HG03095 (cell line): ENCODE measurements around the gene INPP5A.

Source experiments
- ATAC-seq: cut with Tn5 transposase; IDR thresholded peaks from one replicate; pipeline ENCODE4 v1.9.1; 2021; ENCODE audit warnings: moderate library complexity; ENCODE audit not compliant: unreplicated experiment

Gene INPP5A

DNA sequence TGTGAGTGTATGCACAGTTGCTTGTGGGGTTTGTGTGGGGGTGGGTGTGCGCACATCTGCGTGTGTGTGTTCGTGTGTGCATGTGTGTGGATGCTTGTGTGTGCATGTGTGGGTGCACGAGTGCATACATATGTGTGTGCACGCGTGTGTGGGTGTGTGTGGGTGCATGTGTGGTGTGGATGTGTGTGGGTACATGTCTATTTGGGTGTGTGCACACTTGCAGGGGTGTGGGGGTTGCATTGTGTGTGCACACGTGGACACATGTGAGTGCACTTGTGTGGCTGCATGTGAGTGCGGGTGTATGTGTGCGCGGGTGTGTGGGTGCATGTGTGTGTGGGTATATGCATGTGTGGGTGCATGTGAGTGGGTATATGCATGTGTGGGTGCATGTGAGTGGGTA, 174.7 kb downstream of the INPP5A start:
- no peak for ATAC-seq

DNA sequence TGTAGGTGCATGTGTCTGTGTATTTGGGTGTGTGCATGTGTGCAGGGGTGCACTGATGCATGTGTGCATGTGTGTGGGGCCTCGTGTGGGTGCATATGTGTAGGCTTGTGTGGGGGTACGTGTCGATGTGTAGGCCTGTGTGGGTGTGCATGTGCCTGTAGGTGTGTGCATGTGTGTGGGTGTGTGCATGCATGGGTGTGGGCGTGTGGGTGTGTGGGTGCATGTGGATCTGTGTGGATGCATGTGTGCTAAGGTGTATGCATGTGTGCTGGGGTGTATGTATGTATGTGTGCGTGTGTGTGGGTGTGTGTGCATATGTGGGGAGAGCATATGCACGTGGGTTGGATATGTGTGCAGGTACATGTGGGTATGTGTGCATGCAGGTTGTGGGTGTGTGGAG, 175.2 kb downstream of the INPP5A start:
- no peak for ATAC-seq

DNA sequence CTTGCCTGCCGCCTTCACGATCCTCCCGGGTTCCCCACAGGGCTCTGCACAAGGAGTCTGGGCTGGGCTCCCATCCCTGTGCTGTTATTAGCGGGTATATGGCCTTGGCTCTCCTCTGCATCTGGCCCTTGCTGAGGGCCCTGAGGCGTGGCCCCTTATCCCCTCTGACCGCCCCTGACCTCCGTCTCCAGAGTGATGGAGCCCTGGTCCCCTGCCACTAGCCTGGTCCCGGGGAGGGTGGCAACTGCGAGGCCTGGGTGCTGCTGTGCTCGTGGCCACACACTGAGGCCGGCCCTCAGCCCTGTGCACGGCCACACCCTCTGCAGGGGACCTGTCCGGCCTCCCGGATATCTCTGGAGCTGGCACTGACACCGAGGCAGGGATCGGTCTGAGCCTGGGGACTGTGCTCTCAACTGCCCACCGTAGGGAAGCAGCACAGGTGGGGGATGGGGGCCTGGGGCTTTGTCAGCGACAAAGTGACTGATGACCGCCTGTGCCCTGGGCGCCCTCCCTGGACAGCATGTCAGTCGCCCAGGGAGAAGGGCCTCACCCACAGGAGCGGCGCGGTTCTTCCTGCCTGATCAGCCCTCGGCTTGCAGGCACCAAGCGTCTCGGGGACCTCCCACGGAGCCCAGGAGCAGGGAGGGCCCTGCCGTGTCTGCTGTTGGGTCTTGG, 176.0 kb downstream of the INPP5A start:
- no peak for ATAC-seq

DNA sequence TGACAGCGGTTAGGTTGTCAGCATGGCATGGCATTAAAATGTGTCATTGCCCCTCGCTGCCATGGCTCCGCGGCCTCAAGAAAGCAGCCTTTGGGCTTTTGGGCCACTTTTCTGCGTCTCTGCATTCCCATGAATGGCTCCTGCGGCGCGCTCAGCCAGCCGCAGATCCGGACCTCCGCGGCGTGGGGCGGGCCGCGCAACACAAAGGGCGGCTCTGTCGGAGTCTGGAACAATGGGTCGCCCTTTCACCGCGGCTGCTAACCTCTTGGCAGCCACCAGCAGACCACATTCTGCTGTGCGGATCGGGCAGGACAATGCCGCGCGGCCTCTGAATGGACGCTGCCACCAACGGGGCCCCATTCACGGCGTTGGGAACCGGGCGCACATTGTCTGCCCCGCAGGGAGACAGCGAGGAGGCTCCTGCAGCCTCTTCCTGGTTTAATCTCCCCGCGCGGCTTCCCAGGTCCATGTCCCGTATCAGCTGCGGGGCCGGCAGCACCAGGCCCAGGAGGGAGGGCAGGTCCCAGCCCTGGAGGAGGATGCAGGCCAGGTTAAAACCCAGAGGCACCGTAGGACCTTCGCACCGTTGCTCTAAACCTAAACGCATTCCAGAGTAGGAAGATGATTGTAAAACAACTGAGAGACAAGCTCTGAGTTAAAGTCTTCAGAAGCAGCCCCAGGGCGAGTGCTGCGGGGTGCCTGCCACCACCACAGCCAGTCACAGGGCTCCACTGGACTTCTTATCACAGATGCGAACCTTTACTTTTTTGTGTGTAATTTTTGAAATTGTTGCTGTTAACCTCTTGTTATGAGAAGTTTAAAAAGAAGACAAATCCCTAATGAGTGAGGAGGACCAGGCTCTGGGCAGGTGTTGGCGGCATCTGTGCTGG, 176.8 kb downstream of the INPP5A start:
- ATAC-seq = no peak

DNA sequence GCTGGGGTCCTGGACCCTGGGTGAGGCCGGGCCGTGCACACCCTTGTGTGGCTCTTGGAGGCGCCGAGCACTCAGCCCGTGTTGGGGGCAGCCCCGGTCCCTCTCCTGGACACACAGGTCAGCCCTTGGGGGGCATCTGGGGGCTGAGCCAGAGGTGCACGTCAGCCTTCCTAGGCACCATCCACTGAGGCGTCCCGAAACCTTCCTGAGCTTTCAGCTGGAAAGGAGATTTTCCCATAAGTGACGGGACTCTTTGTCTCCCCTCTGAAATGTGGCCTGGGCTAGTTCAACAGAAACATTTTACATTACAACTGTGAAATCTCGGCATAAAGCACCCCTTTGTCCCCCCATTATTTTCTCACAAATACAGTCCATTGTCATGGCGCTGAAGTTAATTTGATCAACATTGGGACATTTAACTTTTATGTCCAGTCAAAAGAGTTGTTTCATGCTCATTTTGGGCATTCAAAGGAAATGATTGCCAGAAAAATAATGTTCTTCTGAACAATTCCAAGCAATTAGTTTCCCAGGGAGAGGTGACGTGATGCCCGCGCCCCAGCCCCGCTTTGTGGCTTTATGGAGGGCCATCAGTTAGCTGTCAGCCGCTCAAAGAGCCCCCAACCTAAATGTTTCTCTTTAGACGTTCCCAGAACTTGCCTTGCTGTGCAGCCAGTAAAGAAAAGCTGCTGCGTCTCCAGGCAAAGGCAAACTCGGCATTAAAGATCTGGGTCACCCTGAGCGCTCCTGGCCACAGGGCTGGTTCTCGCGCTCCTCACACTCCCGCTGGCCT, 177.6 kb downstream of the INPP5A start:
- no peak for ATAC-seq

DNA sequence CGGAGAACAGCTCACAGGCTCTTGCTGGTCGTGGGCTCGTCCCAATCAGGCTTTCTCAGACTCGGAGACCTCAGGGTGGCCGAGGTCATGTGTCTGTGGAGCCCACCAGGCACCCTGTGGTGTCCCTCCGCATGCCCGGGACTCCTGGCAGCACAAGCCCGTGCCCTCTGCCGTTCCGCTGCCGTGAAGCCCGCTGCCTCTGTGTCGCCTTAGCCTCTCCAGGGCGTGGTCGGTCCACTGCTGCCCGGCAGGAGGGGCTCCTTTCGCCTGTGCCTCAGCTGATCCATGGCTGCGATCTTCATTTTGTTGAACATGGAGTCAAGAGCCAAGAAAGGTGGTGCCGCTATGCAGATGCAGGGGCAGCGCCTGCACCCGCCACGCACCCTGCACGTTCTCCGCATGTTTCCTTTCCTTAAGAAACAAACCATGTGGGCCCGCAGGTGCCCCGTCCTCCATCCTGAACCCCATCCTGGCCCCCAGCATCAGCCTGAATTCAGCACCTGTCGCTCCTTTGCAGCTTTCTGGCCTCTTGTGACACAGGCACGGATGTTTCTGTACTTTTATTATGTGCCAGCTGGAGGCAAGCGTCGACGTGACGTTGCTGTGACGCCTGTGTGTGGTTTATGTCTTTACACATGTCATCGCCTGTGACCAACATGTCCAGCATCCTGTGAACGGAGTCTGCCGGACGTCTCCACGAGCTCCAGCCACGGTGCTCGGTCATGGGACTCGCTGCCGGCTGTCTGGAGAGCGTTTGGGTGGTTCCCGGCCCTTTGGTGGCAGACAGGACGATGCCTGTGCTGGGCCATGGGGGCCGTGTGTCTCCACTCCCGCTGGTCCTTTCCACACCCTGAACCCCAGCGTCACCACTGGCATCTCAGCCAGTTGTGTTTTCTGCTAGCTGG, 178.4 kb downstream of the INPP5A start:
- no peak for ATAC-seq

DNA sequence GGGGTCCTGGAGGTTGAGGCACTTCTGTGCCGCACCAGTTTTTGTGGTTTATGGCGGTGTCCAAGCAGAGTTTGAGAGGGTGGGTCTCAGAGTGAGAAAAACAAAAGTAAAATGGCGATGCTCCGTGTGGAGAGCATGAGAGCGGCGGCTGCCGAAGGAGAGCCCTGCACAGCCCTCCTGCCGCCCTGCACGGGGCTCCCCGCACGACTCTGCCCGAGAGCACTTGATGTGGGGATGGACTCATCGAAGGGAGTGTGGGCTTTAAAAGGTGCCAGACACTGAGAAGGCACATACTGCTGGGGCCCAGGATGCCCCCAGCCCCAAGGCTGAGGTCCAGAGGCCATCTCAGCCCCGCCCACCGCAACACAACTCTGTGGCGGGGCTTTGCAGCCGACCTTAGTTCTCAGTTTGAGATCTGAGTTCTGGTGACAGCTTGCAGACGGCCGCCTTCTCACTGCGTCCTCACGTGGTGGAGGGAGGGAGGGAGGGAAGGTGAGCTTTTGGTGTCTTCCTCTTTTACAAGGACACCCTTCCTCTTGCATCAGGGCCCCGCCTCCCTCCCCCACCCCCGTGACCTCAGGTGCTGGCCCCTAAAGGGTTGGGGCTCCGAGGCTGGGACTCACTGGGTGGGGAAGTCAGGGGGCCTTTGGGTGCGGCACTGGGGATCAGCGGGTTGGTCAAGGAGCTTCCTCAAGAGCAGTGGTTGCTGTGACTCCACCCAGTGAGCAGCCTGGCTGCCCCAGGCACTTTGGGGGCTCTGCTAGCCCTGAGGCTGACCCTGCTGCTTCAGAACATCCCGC, 179.3 kb downstream of the INPP5A start:
- no peak for ATAC-seq

DNA sequence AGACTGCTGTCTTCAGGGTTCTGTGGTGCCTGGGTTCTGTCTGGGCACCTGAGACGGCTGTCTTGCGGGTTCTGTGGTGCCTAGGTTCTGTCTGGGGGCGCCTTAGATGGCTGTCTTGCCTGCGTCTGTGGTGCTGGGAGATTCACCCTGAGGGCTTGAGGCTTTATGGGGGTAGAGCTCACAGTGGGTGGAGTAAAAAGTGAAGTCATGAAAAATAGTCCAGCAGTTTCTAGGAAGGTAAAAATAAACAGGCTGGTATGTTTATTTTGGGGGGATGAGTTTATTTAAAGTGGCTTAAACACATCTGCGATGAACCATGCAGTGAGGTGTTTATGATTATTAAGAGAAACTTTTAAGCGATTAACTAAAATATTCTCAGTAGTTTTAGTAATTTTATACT, 184.1 kb downstream of the INPP5A start:
- no peak for ATAC-seq

DNA sequence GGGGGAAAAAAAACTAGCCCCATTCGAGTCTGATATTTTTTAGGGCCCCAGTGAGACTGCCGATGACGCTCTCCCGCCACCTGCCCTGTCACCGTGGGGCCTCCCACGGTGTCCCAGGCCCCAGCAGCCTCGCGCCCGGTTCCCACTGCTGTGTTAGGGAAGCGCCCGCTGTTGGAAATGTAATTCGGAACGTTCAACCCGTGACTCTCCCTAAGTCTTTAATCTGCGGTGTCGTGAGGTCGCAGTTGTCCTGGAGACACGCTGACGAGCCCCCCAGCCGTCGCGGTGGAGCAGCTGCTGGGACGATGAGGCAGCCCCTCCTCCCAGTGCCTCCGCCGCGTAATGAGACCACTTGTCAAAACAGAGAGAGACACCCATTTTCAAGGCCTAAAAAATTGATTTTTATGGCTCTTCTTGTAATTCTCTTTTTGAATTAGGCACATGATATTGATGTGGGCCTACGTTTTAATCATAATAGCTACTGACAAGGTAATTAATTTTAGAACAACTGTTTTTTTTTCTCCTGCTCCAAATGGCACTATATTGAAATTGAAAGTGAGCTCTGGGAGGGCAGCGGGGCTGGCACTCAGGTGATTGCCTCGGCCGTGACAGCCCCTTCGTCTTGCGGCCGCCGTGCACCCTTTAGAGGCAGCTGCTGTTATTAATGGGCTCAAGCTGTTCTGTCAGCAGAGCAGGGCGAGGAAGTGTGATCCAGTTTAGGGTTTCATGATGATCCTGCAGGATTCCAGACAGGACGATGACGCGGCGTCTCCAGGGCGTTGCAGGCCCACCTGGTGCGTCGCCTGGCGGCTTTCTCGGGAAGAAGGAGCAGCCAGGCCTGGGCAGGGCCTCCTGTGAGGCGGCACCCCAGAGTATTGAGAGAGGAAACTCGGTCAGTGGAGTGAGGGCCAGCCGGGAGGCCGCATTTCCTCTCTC, 185.1 kb downstream of the INPP5A start:
- ATAC-seq = no peak

DNA sequence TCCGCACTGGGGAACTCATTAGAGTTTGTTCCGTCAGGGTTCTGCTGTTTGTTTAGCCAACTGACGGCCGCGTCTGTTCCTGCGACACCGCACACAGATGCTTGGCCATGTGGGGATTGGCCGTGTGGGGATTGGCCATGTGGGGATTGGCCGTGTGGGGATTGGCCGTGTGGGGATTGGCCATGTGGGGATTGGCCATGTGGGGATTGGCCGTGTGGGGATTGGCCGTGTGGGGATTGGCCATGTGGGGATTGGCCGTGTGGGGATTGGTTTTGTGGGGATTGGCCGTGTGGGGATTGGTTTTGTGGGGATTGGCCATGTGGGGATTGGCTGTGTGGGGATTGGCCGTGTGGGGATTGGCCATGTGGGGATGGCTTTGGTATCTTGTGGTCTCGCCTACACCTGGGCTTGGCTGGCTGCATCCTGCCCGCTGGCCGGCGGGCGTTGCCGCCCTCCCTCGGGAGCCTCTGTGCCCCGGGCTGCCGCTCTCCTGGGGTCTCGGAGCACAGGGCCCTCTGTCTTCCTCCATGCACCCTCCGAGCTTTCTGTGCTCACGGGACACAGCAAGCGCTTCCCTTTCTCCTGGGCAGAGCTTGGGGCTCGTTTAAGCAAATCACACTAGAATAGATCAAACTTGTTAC, 185.9 kb downstream of the INPP5A start:
- no peak for ATAC-seq

DNA sequence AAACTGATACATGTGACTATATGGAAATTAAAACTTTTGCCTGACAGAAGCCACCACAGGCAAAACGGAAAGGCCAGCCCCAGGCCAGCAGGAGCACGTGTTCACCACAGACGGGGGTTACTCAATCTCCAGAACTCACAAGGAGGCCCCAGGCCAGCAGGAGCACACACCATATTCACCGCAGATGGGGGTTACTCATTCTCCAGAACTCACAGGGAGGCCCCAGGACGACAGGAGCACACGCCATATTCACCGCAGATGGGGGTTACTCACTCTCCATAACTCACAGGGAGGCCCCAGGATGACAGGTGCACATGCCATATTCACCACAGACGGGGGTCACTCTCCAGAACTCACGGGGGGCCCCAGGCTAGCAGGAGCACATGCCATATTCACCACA, 186.9 kb downstream of the INPP5A start:
- ATAC-seq = no peak

DNA sequence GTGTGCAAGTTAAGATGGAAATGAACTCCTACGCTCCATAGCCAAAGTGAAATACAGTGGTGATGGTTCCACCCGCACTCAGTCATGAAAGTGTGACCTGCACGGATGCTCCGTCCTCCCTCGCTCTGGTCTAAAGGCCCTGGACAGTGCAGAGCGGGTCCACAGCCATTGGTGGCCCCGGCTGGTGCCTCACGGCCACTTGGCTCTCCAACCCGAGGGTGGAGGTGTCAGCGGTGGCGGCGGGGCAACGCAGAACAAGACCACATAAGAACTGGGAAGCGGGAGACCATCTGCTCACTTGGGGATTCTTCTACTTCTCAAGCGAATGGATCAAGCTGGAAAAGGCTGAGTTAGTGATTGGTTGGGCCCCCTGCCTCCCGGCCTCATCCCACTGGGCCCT, 187.6 kb downstream of the INPP5A start:
- ATAC-seq = no peak

DNA sequence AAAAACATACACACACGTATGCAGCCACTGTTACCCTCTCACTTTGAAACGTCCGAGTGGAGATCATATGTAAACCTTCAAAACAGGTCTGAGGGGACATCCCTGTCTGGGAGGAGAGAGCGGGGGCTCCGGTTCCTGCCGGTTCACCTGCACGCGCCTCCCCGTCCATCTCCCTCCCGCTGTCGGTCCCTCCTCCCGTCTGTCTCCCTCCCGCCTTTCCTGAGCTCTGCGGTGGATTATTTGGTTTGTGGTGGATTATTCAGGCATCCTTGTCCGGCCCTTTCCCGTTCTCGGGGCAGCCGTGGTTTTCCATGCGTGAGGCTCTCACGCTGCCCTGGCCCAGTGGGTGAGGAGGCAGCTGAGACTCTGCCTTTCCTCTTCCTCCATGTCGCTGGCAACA, 188.6 kb downstream of the INPP5A start:
- ATAC-seq = no peak

DNA sequence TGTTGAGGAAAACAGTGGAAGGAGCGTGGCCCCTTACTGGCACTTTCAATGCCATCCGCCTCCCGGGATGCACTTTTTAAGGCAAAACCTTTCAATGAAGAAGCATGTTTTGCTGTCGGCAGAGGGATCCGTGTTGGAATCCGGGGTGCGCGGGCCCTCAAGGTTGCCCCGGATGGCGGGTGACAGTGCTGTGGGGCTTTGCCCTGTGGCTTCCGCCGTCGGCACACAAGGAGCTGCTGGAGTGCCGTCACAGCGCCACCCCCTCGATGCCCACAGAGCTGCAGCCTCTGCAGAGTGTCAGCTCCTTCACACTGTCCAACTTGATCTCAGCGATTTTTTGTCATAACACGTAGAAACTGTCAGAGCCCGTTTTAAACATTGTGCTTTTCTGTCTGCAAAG, 189.4 kb downstream of the INPP5A start:
- no peak for ATAC-seq

DNA sequence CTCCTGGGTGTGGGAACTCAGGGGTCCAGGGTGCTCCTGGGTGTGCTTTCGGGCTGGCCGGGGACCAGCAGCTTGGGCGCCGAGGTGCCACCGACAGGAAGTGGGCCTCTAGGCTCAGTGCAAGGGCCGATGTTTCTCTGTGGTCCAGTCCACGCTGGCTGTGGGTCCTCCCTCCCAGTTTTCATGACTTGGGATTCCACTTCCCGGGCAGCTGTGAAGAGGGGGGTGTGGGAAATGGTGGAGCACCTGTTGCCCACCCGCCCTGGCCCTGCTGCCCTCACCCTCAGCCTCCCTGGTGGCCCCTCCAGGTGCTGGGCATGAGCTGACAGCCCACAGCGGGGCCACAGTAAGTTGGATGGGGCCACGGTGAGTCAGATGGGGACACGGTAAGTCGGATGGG, 189.8 kb downstream of the INPP5A start:
- ATAC-seq = no peak

DNA sequence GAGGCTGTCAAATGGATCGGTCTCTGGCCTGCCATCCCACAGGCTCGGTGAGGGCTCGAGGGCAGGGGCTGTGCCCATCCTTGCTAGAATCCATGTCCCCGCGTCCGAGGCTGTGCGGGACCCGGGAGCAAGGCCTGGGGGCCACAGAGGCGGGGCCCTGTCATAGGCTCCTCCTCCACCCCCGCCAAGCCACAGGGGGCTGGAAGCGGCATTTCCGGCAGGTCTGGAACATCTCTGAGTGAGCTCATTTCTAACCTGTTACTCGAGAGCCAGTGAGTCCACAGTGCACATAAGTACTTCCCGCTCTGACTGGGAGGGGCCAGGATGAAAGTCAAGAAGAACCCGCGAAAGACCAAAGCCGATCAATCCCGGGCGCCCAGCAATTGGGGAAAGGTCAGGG, 190.7 kb downstream of the INPP5A start:
- ATAC-seq = no peak

DNA sequence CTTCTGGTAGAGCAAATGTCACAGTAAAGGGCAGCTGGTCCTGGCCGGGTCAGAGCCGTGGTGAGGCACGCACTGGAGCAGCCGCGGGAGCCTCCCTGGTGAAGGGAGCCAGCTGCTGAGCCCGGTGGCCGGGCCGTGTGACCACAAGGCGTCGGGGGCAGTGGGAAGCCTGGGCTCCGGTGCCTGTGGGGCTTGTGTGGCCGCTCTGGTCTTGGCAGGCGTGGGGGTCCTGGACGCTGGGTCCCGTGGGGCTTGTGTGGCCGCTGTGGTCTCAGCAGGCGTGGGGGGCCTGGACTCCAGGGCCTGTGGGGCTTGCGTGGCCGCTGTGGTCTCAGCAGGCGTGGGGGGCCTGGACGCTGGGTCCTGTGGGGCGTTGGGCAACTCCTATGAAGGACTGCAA, 191.2 kb downstream of the INPP5A start:
- no peak for ATAC-seq

DNA sequence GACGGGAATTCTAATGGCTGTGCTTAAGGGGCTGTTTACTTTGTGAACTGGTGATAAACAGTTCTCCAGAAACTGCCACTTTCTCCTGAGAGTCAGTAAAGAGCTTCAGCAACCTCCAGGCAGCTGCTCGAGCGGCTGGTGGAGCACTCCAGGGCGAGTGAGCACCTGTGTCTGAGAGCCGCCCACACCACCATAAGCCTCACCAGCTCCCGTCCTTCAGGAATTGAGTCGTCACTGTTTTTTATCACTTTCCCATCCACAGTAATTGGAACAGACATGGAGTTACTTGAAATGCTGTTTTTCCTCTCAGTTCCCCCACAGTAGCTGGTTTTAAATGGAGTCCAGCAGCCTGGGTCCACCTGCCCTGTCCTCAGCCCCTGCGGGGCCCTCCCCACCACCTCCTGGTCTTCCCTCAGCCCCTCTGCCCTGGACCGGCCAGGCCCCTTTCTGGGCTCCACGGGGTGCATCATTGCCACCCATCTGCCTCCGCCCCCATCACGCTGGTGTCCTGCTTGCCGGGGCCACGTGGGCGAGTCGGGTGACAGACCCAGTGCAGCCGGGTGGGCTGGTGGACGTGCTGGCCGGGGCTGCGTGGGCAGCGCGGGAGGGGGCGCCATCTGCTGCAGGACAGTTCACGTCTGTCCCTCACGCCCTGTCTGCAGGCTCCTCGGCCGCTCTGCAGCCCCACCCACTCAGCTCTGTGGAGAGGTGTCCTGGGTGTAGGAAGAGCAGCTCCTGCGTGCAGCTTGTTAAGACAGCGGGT, 192.4 kb downstream of the INPP5A start:
- no peak for ATAC-seq
